Measurements from ENCODE around the gene DCDC2B. TPM values are rescaled to one million over a fixed set of nuclear protein-coding genes. Genes with fewer than 3 reads are reported as not detected.

Gene DCDC2B
- total RNA-seq, 4 donors from 2014 or later, result not detected

DNA sequence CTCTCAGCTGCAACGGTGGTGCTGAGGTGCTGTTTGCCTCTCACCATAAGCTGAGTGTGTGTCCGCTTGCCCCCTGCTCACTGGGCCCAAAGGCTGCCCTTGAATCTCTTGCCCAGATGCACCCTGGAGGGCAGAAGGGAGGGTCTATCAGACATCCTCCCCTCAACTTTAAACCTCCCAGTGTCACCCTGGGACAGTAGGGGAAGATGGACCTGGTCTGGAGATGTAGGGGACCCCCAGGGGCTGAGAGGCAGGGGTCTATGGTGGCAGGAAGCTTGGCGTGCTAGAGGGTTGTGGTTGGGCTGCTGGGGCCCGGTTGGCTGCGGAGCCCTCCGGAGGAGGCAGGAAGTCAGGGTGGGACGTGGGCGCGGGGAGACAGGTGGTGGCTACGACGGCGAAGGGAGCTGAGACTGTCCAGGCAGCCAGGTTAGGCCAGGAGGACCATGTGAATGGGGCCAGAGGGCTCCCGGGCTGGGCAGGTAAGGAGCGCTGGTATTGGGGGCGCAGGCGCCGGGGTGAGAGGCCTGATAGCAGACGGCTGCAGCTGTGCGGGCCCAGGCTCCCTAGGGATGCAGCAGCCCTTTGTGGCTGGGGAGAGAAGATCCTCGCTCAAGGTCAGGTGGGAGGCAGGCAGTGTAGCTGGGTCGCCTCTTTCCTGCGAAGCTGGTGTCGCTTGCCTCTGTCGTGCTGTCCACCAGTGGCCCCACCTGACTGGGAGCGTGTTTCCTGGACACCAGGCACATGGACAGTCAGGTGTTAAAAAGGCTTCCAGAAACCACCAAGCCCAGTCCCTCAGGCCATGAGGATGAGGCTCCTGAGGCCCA, 42.2 kb downstream of the DCDC2B start, which contains the start of gene LCK:
TSS of gene LCK (plus strand) at position 373 of the 824 bp plus-strand sequence. CDS start 23,065 bp downstream, outside the sequence.
- TF ChIP-seq, protein P1, sequence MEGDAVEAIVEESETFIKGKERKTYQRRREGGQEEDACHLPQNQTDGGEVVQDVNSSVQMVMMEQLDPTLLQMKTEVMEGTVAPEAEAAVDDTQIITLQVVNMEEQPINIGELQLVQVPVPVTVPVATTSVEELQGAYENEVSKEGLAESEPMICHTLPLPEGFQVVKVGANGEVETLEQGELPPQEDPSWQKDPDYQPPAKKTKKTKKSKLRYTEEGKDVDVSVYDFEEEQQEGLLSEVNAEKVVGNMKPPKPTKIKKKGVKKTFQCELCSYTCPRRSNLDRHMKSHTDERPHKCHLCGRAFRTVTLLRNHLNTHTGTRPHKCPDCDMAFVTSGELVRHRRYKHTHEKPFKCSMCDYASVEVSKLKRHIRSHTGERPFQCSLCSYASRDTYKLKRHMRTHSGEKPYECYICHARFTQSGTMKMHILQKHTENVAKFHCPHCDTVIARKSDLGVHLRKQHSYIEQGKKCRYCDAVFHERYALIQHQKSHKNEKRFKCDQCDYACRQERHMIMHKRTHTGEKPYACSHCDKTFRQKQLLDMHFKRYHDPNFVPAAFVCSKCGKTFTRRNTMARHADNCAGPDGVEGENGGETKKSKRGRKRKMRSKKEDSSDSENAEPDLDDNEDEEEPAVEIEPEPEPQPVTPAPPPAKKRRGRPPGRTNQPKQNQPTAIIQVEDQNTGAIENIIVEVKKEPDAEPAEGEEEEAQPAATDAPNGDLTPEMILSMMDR (IDR thresholded peaks at IDR 0.05; ENCODE audit: low read depth), result no peak

DNA sequence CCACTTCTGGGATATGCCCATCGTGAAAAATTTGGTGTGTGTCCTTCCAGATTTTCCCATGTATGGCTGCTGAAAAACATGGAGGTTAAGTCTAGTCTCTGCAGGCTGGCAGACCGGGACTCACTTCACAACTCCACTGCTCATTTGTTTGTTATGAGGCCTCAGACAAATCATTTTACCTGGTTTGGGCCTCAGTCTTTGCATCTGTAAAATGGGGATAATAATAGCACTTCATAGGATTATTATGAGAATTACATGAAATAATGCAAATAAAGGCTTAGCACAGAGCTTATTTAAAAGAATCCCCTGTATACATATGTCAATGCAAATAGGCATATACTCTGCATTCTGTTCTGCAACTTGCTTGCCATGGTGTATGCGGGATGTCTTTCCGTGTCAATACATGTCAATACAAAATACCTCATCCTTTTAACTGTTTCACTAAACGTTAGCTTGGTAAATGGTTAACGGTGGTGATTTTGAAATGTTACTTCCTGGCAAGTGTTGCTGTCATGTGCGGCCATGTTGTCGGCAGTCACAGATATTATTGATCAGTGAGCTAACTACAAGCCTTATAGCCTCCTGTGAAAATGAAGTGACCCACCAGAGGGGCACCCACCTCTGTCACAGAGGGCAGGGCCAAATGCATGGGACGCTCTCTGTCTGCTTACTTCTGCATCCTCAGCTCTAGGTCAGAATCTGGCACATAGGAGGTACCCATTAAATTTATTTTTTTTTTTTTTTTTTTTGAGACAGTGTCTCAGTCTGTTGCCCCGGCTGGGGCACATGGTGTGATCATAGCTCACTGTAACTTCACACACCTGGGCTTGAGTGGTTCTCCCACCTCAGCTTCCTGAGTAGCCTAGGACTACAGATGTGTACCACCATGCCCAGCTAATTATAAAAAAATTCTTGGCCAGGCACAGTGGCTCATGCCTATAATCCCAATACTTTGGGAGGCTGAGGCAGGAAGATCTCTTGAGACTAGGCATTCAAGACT, 46.5 kb downstream of the DCDC2B start:
- TF ChIP-seq, protein P1 (IDR thresholded peaks at IDR 0.05; ENCODE audit: low read depth), result no peak

DNA sequence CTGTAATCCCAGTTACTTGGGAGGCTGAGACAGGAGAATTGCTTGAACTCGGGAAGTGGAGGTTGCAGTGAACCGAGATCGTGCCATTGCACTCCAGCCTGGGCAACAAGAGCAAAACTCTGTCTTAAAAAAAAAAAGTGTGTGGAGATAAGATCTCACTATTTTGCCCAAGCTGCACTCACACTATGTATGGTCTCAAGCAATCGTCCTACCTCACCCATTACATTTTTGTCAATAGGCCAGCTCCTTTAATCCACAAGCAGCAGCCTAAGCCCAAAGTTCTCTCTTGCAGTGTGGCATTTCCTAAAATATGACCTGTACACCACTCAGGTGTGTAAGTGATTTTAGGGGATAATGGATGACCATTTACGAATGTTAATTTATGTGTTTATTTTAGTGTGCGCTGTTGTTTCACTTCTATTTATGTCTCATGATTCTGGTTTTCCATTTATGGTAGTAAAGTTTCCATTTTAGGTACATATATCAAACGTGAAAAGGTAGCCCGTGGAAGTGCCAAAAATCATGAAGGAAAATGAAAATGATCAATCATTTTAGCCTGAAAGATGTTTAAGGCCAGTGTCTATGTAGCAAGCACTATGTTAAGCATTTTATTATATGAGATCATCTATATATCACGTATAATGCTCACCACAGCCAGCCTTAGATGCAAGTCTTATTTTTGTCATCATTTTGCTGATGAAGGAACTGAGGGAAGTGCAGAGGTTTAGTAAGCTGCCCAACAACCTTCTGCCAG, 47.8 kb downstream of the DCDC2B start:
- TF ChIP-seq, protein P1 (IDR thresholded peaks at IDR 0.05; ENCODE audit: low read depth), result no peak

DNA sequence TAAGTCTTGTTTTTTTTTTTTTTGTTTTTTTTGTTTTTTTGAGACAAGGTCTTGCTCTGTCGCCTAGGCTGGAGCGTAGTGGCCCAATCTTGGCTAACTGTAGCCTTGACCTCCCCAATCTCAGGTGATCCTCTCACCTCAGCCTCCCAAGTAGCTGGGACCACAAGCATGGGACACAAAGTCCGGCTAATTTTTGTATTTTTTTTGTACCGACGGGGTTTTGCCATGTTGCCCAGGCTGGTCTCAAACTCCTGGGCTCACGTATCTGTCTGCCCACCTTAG, 48.3 kb downstream of the DCDC2B start:
- TF ChIP-seq, protein P1 (IDR thresholded peaks at IDR 0.05; ENCODE audit: low read depth), result no peak

DNA sequence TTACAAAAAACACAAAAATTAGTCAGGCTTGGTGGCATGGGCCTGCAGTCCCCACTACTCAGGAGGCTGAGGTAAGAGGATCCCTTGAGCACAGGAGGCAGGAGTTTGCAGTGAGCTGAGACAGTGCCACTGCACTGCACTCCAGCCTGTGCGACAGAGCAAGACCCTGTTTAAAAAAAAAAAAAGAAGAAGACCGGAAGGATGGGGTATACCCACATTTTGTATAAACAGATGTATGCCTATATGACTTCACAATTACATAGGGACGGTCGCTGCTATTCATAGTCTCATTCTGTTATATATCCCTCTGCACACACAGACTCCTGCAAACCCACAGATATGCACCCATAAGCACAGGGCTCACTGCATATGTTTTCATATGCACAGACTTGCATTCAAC, 54.9 kb downstream of the DCDC2B start:
- TF ChIP-seq, protein P1 (IDR thresholded peaks at IDR 0.05; ENCODE audit: low read depth), result no peak

Other genes with a start within 250 kb of the DCDC2B start
- gene KHDRBS1, start 195.2 kb upstream of the DCDC2B start, total RNA-seq, result 10 to 100 TPM; 56.4 to 92.9 (median 63.2) TPM
- gene TMEM39B, start 136.2 kb upstream of the DCDC2B start, total RNA-seq, result 1 to 10 TPM; 1.8 to 6.8 (median 4.7) TPM
- 10 to 100 TPM; 31.4 to 41.6 (median 33.7) TPM for gene KPNA6, start 101.0 kb upstream of the DCDC2B start, total RNA-seq
- gene TXLNA, start 29.4 kb upstream of the DCDC2B start, total RNA-seq, result 10 to 100 TPM; 28.4 to 40.5 (median 36.9) TPM
- 1 to 10 TPM in 2 of 4 donors, under 1 TPM in 1, not detected in 1; 0.75 to 2.7 (median 2.2) TPM for gene CCDC28B, start 8.5 kb upstream of the DCDC2B start, total RNA-seq
- 1 to 10 TPM in 2 of 4 donors, under 1 TPM in 1, not detected in 1; 0.85 to 1.5 (median 1.1) TPM for gene IQCC, start 3.4 kb upstream of the DCDC2B start, total RNA-seq
- gene TMEM234, start 13.3 kb downstream of the DCDC2B start, total RNA-seq, result 10 to 100 TPM in 1 of 4 donors, 1 to 10 TPM in 3; 7.0 to 18.6 (median 9.4) TPM
- 100 to 1,000 TPM; 137 to 166 (median 147) TPM for gene EIF3I, start 13.3 kb downstream of the DCDC2B start, total RNA-seq
- gene FAM167B, start 38.1 kb downstream of the DCDC2B start, total RNA-seq, result 1 to 10 TPM in 2 of 4 donors, under 1 TPM in 2; 0.85 to 5.5 (median 1.1) TPM
- gene LCK, start 42.2 kb downstream of the DCDC2B start, total RNA-seq, result 1 to 10 TPM in 2 of 4 donors, under 1 TPM in 2; 0.38 to 3.6 (median 1.6) TPM
- 10 to 100 TPM; 28.6 to 35.0 (median 31.1) TPM for gene HDAC1, start 83.0 kb downstream of the DCDC2B start, total RNA-seq
- gene MARCKSL1, start 127.1 kb downstream of the DCDC2B start, total RNA-seq, result 10 to 100 TPM in 1 of 4 donors, 1 to 10 TPM in 3; 4.2 to 10.3 (median 7.4) TPM
- 10 to 100 TPM in 1 of 4 donors, 1 to 10 TPM in 3; 2.0 to 19.2 (median 6.9) TPM for gene FAM229A, start 153.4 kb downstream of the DCDC2B start, total RNA-seq
- gene TSSK3, start 153.4 kb downstream of the DCDC2B start, total RNA-seq, result 1 to 10 TPM in 2 of 4 donors, under 1 TPM in 1, not detected in 1; 0.51 to 2.9 (median 1.1) TPM
- gene BSDC1, start 185.4 kb downstream of the DCDC2B start, total RNA-seq, result 10 to 100 TPM; 49.4 to 92.1 (median 71.9) TPM